ENCODE results near the gene CEP295NL.

CEP295NL gene

GRCh38 chr17:78876094-78876597 lies 26.9 kb downstream of the CEP295NL start:
- no peak overlapping the region for H3K4me3 ChIP-seq (ENCODE audit: low read depth, low read length, poor library complexity, severe bottlenecking)
- H3K4me2 ChIP-seq (ENCODE audit: low read length), result no peak overlapping the region
- no peaks in the 10 kb centered on the region for H3K4me1 ChIP-seq (ENCODE audit: insufficient read depth, low read length, severe bottlenecking)
- no peak overlapping the region for H3K9ac ChIP-seq (ENCODE audit: low read length)
- no peaks in the 10 kb centered on the region for H3K9me3 ChIP-seq (ENCODE audit: low read length)
- H3K27ac ChIP-seq (ENCODE audit: low read depth, low read length, poor library complexity, severe bottlenecking), result no peak overlapping the region
- H3K9me2 ChIP-seq (ENCODE audit: low read depth, low read length), result no peaks in the 10 kb centered on the region
- H3K27me3 ChIP-seq (ENCODE audit: insufficient read depth, low read length), result no peaks in the 10 kb centered on the region; the same call in none of the 2 replicates
- no peak for TF ChIP-seq EZH2 (IDR thresholded peaks at IDR 0.05; ENCODE audit: borderline replicate concordance, low read length)
- TF ChIP-seq CTCF (IDR thresholded peaks at IDR 0.05; ENCODE audit: low read length), result no peak
- H4K20me1 ChIP-seq (ENCODE audit: insufficient read depth, low read length), result no peaks in the 10 kb centered on the region
- H2AFZ ChIP-seq (ENCODE audit: low read length), result no peak overlapping the region
- no peaks in the 10 kb centered on the region for H3K36me3 ChIP-seq (ENCODE audit: insufficient read depth, low read length)
- H3F3A ChIP-seq (ENCODE audit: insufficient read depth, low read length), result no peaks in the 10 kb centered on the region
- no peaks in the 10 kb centered on the region for H3K79me2 ChIP-seq (ENCODE audit: insufficient read depth, low read length)

DNA sequence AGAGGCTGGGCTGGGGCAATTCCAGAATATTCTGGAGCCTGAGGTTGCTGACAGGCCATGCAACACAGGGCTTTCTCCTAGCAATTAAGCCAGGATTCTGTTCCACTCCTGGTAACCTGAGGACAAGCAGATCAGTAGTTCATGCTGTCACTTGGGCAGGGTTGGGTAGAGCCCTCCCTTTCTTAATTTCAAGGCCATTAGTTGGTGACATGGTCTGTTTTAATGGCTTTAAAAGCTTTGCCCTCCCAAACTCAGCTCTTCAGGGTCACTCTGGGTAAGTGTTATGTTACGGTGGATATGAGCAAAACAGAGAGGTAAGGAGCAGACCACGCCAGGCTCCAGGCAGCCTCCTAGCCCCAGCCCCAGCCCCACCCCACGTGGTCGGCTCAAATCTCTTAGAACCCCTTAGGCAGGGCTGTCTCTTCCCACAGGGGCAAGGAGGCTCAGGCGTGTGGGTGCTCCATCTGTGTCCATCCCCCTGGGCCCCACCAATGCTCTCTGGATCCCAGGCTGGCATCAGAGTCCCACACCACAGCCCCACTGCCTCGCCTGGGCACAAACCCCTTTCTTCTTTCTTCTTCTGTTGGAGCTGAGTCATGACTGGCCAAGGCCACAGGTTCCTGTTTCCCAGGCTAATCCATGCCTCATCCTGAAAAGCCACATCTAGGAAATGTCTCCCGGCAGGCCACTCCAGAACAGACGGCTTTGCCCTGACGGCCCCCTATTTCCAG lies 27.5 kb downstream of the CEP295NL start:
- H3K36me3 ChIP-seq (ENCODE audit: insufficient read depth, low read length), result no peaks in the 10 kb centered on the region
- no peaks in the 10 kb centered on the region for H3K9me3 ChIP-seq (ENCODE audit: low read length)
- no peaks in the 10 kb centered on the region for H3K79me2 ChIP-seq (ENCODE audit: insufficient read depth, low read length)
- no peaks in the 10 kb centered on the region for H4K20me1 ChIP-seq (ENCODE audit: insufficient read depth, low read length)
- no peaks in the 10 kb centered on the region for H3K9me2 ChIP-seq (ENCODE audit: low read depth, low read length)
- H3K27me3 ChIP-seq (ENCODE audit: insufficient read depth, low read length), result no peaks in the 10 kb centered on the region; the same call in none of the 2 replicates
- TF ChIP-seq CTCF (IDR thresholded peaks at IDR 0.05; ENCODE audit: low read length) (no peak), EZH2 (IDR thresholded peaks at IDR 0.05; ENCODE audit: borderline replicate concordance, low read length) (no peak)
- H3K4me1 ChIP-seq (ENCODE audit: insufficient read depth, low read length, severe bottlenecking), result no peaks in the 10 kb centered on the region
- H3K27ac ChIP-seq (ENCODE audit: low read depth, low read length, poor library complexity, severe bottlenecking), result no peak overlapping the region
- H3K4me2 ChIP-seq (ENCODE audit: low read length), result no peak overlapping the region
- no peaks in the 10 kb centered on the region for H3F3A ChIP-seq (ENCODE audit: insufficient read depth, low read length)
- no peak overlapping the region for H2AFZ ChIP-seq (ENCODE audit: low read length)
- H3K4me3 ChIP-seq (ENCODE audit: low read depth, low read length, poor library complexity, severe bottlenecking), result no peak overlapping the region
- H3K9ac ChIP-seq (ENCODE audit: low read length), result no peak overlapping the region

- H2AFZ ChIP-seq (ENCODE audit: low read length), result no peak overlapping the region
- H3K4me2 ChIP-seq (ENCODE audit: low read length), result no peak overlapping the region
- no peaks in the 10 kb centered on the region for H3K4me1 ChIP-seq (ENCODE audit: insufficient read depth, low read length, severe bottlenecking)
- no peak overlapping the region for H3K9ac ChIP-seq (ENCODE audit: low read length)
- no peak overlapping the region for H3K4me3 ChIP-seq (ENCODE audit: low read depth, low read length, poor library complexity, severe bottlenecking)
- TF ChIP-seq EZH2 (IDR thresholded peaks at IDR 0.05; ENCODE audit: borderline replicate concordance, low read length) (no peak), CTCF (IDR thresholded peaks at IDR 0.05; ENCODE audit: low read length) (no peak)
- H4K20me1 ChIP-seq (ENCODE audit: insufficient read depth, low read length), result no peaks in the 10 kb centered on the region
- H3K9me3 ChIP-seq (ENCODE audit: low read length), result no peaks in the 10 kb centered on the region
- no peaks in the 10 kb centered on the region for H3K9me2 ChIP-seq (ENCODE audit: low read depth, low read length)
- no peaks in the 10 kb centered on the region for H3F3A ChIP-seq (ENCODE audit: insufficient read depth, low read length)
- no peak overlapping the region for H3K27ac ChIP-seq (ENCODE audit: low read depth, low read length, poor library complexity, severe bottlenecking)
- H3K79me2 ChIP-seq (ENCODE audit: insufficient read depth, low read length), result no peaks in the 10 kb centered on the region
- no peaks in the 10 kb centered on the region for H3K36me3 ChIP-seq (ENCODE audit: insufficient read depth, low read length)
- H3K27me3 ChIP-seq (ENCODE audit: insufficient read depth, low read length), result no peaks in the 10 kb centered on the region
Observed at GRCh38 chr17:78873519-78874340, 29.3 kb downstream of the CEP295NL start.
